ENCODE results near the gene EHHADH. TPM values are rescaled to one million over a fixed set of nuclear protein-coding genes. Genes with fewer than 3 reads are reported as not detected.

Gene EHHADH
- polyA plus RNA-seq, 3 donors, result 0.57 to 1.5 (median 1.1) TPM

DNA sequence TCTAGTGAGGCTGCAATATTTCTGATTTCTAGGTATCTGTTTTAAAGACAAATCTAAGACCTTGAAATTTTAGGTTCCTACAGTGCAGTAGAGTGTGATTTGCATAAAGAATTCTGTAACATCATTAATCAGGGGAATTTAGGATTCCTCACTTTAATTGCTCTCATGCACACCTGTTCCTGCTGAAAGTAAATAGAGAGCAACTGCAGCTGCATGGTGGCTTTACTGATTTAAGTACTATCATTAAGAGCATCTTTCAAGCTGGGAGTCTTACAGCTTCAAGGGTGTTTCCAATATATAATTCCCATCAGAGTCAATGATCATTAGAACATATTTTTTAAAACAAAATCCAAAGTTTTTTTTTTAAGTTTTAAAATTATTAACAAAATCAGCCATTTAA is 65.0 kb downstream of the EHHADH start:
- no peaks in the 10 kb centered on the region for H4K20me1 ChIP-seq (ENCODE audit: insufficient read depth, low read length)
- no peak overlapping the region for H3K27ac Mint-ChIP-seq
- H3K36me3 Mint-ChIP-seq, result peaks cover 9 to 11% of the 10 kb centered on the region in 2 donors
- peaks cover 0 to 4% (median 0%) of the 10 kb centered on the region in 7 donors for H3K9me3 Mint-ChIP-seq
- H3K9me3 ChIP-seq (replicated peaks in 1 of 2; ENCODE audit: control insufficient read depth in 1 of 2, insufficient read depth in 1 of 2, low read length in 2 of 2), result no peaks in the 10 kb centered on the region
- H3K4me1 Mint-ChIP-seq, result peaks cover 5% of the 10 kb centered on the region
- intact Hi-C loops (cut with micrococcal nuclease), result no loop called here
- H3K27ac ChIP-seq (ENCODE audit: low read depth in 1 of 2, low read length in 2 of 2), result no peak overlapping the region
- no peaks in the 10 kb centered on the region for H3K4me1 ChIP-seq (ENCODE audit: control insufficient read depth in 1 of 2, insufficient read depth in 2 of 2, low read length in 2 of 2)
- no peak overlapping the region for H3K4me3 ChIP-seq (replicated peaks in 1 of 3; ENCODE audit: low read depth in 2 of 3, low read length in 3 of 3)
- no peak overlapping the region for H2AFZ ChIP-seq (ENCODE audit: insufficient read depth, low read depth, low read length, poor library complexity, severe bottlenecking)
- no peak overlapping the region for H3K4me3 Mint-ChIP-seq
- TF ChIP-seq, protein P1, sequence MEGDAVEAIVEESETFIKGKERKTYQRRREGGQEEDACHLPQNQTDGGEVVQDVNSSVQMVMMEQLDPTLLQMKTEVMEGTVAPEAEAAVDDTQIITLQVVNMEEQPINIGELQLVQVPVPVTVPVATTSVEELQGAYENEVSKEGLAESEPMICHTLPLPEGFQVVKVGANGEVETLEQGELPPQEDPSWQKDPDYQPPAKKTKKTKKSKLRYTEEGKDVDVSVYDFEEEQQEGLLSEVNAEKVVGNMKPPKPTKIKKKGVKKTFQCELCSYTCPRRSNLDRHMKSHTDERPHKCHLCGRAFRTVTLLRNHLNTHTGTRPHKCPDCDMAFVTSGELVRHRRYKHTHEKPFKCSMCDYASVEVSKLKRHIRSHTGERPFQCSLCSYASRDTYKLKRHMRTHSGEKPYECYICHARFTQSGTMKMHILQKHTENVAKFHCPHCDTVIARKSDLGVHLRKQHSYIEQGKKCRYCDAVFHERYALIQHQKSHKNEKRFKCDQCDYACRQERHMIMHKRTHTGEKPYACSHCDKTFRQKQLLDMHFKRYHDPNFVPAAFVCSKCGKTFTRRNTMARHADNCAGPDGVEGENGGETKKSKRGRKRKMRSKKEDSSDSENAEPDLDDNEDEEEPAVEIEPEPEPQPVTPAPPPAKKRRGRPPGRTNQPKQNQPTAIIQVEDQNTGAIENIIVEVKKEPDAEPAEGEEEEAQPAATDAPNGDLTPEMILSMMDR (IDR thresholded peaks at IDR 0.05), result no peak
- H3K36me3 ChIP-seq (replicated peaks in 1 of 2; ENCODE audit: control insufficient read depth in 1 of 2, insufficient read depth in 2 of 2, low read length in 2 of 2), result no peaks in the 10 kb centered on the region
- peaks cover 0 to 2% (median 0%) of the 10 kb centered on the region in 3 donors for H3K27me3 Mint-ChIP-seq (ENCODE audit: low read depth in 3 of 3)
- H3K27me3 ChIP-seq (ENCODE audit: control insufficient read depth in 2 of 2, insufficient read depth in 2 of 2, low read length in 2 of 2), result no peaks in the 10 kb centered on the region
- H3K4me2 ChIP-seq (replicated peaks; ENCODE audit: extremely low read depth, low read length, poor library complexity, severe bottlenecking), result no peak overlapping the region
- DNase-seq, result no peak
- no peak overlapping the region for H3K9ac ChIP-seq (ENCODE audit: insufficient read depth, low read length, poor library complexity, severe bottlenecking)
- H3K79me2 ChIP-seq (ENCODE audit: insufficient read depth, low read length), result no peaks in the 10 kb centered on the region

DNA sequence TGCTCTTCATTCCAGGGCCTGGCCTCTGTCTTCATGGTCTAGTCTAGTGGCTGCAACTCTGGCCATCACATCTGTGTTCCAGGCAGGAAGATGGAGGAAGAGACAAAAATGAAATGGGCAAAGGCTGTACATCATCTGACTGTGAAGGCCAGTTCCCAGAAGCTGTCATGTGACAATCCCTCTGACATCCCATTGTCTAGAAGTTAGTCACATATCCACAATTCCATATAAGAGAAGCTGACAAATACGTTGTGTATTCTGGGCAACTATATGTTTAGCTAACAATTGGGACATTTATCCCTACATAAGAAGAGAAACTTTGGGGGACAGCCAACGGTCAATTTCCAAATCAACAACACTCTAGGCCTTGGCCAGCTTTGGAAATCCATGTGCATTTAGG is 66.5 kb downstream of the EHHADH start:
- WGBS (ENCODE audit: insufficient coverage), result no CpG with 5 or more reads among the region's 2 CpGs
- H3K79me2 ChIP-seq (ENCODE audit: insufficient read depth, low read length), result no peaks in the 10 kb centered on the region

More for the DNA sequence above, 66.5 kb downstream of the EHHADH start:
- H3K9me3 ChIP-seq (replicated peaks in 1 of 2; ENCODE audit: control insufficient read depth in 1 of 2, insufficient read depth in 1 of 2, low read length in 2 of 2), result no peaks in the 10 kb centered on the region
- TF ChIP-seq, protein P1 (IDR thresholded peaks at IDR 0.05), result no peak
- peaks cover 0 to 2% (median 2%) of the 10 kb centered on the region in 3 donors for H3K27me3 Mint-ChIP-seq (ENCODE audit: low read depth in 3 of 3)
- H3K27me3 ChIP-seq (ENCODE audit: control insufficient read depth in 2 of 2, insufficient read depth in 2 of 2, low read length in 2 of 2), result no peaks in the 10 kb centered on the region
- no peaks in the 10 kb centered on the region for H3K9me3 Mint-ChIP-seq
- no peak overlapping the region for H3K4me2 ChIP-seq (replicated peaks; ENCODE audit: extremely low read depth, low read length, poor library complexity, severe bottlenecking)
- H3K27ac Mint-ChIP-seq, result no peak overlapping the region
- no peak for DNase-seq
- H3K9ac ChIP-seq (ENCODE audit: insufficient read depth, low read length, poor library complexity, severe bottlenecking), result no peak overlapping the region
- H4K20me1 ChIP-seq (ENCODE audit: insufficient read depth, low read length), result no peaks in the 10 kb centered on the region
- no peak overlapping the region for H3K4me3 Mint-ChIP-seq
- intact Hi-C loops (cut with micrococcal nuclease), result no loop called here
- no peak overlapping the region for H3K4me3 ChIP-seq (replicated peaks in 1 of 3; ENCODE audit: low read depth in 2 of 3, low read length in 3 of 3)
- H3K4me1 ChIP-seq (ENCODE audit: control insufficient read depth in 1 of 2, insufficient read depth in 2 of 2, low read length in 2 of 2), result no peaks in the 10 kb centered on the region
- H2AFZ ChIP-seq (ENCODE audit: insufficient read depth, low read depth, low read length, poor library complexity, severe bottlenecking), result no peak overlapping the region
- H3K36me3 Mint-ChIP-seq, result peaks cover 2% of the 10 kb centered on the region in 2 donors
- peaks cover 5% of the 10 kb centered on the region for H3K4me1 Mint-ChIP-seq
- no peaks in the 10 kb centered on the region for H3K36me3 ChIP-seq (replicated peaks in 1 of 2; ENCODE audit: control insufficient read depth in 1 of 2, insufficient read depth in 2 of 2, low read length in 2 of 2)
- no peak overlapping the region for H3K27ac ChIP-seq (ENCODE audit: low read depth in 1 of 2, low read length in 2 of 2)

All from CD14-positive monocyte (primary cell).